Globus pallidus (tissue), 1 donor: ENCODE data around the gene FLYWCH1.
"Not testable (repeated sequence)": the region's sequence is repeated elsewhere in the genome, so short reads cannot be mapped to it uniquely, and the experiment has no call there.

ENCODE experiments used
- DNase-seq: peaks from one replicate; pipeline ENCODE4 v3.0.0-alpha.2; 2015; ENCODE audit warnings: low spot score

The FLYWCH1 gene

GRCh38 chr16:2927010-2927646, 15.4 kb downstream of the FLYWCH1 start:
- peak; percentile 83 for DNase-seq

GRCh38 chr16:2928151-2928550, 16.4 kb downstream of the FLYWCH1 start:
- not testable (repeated sequence) for DNase-seq

GRCh38 chr16:2928796-2929195, 17.1 kb downstream of the FLYWCH1 start:
- DNase-seq: no peak

- no peak for DNase-seq
Observed at GRCh38 chr16:2929693-2930092, 18.0 kb downstream of the FLYWCH1 start.

- DNase-seq: no peak
Observed at GRCh38 chr16:2930236-2930635, 18.5 kb downstream of the FLYWCH1 start.

- not testable (repeated sequence) for DNase-seq
Observed at GRCh38 chr16:2931231-2931914, 19.6 kb downstream of the FLYWCH1 start.

GRCh38 chr16:2933136-2933535, 21.4 kb downstream of the FLYWCH1 start:
- no peak for DNase-seq

- DNase-seq: no peak
Observed at GRCh38 chr16:2933701-2934100, 22.0 kb downstream of the FLYWCH1 start.

- no peak for DNase-seq
Observed at GRCh38 chr16:2934450-2934849, 22.7 kb downstream of the FLYWCH1 start.

- DNase-seq: no peak
Observed at GRCh38 chr16:2936436-2937011, 24.8 kb downstream of the FLYWCH1 start.

GRCh38 chr16:2937170-2937569, 25.4 kb downstream of the FLYWCH1 start:
- DNase-seq: no peak

- no peak for DNase-seq
Observed at GRCh38 chr16:2938206-2938605, 26.5 kb downstream of the FLYWCH1 start.

GRCh38 chr16:2939968-2940367, 28.2 kb downstream of the FLYWCH1 start:
- no peak for DNase-seq

- no peak for DNase-seq
Observed at GRCh38 chr16:2942045-2942444, 30.3 kb downstream of the FLYWCH1 start.

- not testable (repeated sequence) for DNase-seq
Observed at GRCh38 chr16:2943716-2944115, 32.0 kb downstream of the FLYWCH1 start.

GRCh38 chr16:2946649-2947048, 34.9 kb downstream of the FLYWCH1 start:
- no peak for DNase-seq

GRCh38 chr16:2948807-2949704, 37.3 kb downstream of the FLYWCH1 start:
- DNase-seq: no peak

- DNase-seq: no peak
Observed at GRCh38 chr16:2949705-2950352, 38.1 kb downstream of the FLYWCH1 start.

GRCh38 chr16:2950353-2950724, 38.6 kb downstream of the FLYWCH1 start:
- no peak for DNase-seq

- DNase-seq: no peak
Observed at GRCh38 chr16:2950773-2951172, 39.0 kb downstream of the FLYWCH1 start.

GRCh38 chr16:2952679-2953078, 40.9 kb downstream of the FLYWCH1 start:
- DNase-seq: no peak
